ENCODE measurements around the gene TAMALIN.

- TF ChIP-seq CTCF (conservative IDR thresholded peaks at IDR 0.05; ENCODE audit: low read depth, low read length) (no peak), EZH2phosphoT487 (IDR thresholded peaks at IDR 0.05; ENCODE audit: borderline replicate concordance, low read length) (no peak), EZH2 (IDR thresholded peaks at IDR 0.05; ENCODE audit: low read length, unreplicated experiment) (no peak)
These were observed 50.3 kb downstream of the TAMALIN start for GRCh38 chr12:52056801-52057637.
